Transverse colon (tissue), 4 donors: ENCODE measurements around the gene SPATA6. TPM values are rescaled to one million over a fixed set of nuclear protein-coding genes. Genes with fewer than 3 reads are reported as not detected.

Experiments
- DNase-seq: peaks from one replicate; pipeline ENCODE4 v3.0.0-alpha.2; 2019
- H3K27ac ChIP-seq, 4 donors: fragments of 200-600 bp; sonication (generic); 2 replicates each; pipeline ENCODE4 v1.5.1; 2016 to 2018; ENCODE audit warnings: inconsistent platforms in 4 of 4
- H3K27me3 ChIP-seq: fragments of 200-600 bp; sonication (generic); 2 replicates; pipeline ENCODE4 v1.5.1; 2017; ENCODE audit warnings: inconsistent platforms
- H3K36me3 ChIP-seq, 4 donors: fragments of 200-600 bp; sonication (generic); 2 replicates each; pipeline ENCODE4 v1.5.1; 2017 to 2019; ENCODE audit warnings: inconsistent platforms in 4 of 4
- H3K4me1 ChIP-seq, 4 donors: fragments of 200-600 bp; sonication (generic); 2 replicates each; pipeline ENCODE4 v1.5.1; 2017 to 2020; ENCODE audit warnings: inconsistent platforms in 4 of 4
- H3K4me3 ChIP-seq, 4 donors: fragments of 200-600 bp; sonication (generic); 1 replicate in 1 of 4; 2 replicates in 3 of 4; pipeline versions ENCODE4 v1.5.1 to v1.6.1; 2017 to 2019; ENCODE audit warnings: inconsistent platforms in 4 of 4
- H3K9me3 ChIP-seq, 2 donors: fragments of 200-600 bp; sonication (generic); 2 replicates each; pipeline ENCODE4 v1.5.1; 2017 to 2019; ENCODE audit warnings: inconsistent platforms in 2 of 2
- EP300 ChIP-seq: sonication (generic); formaldehyde crosslinking; IDR thresholded peaks from one replicate; pipeline ENCODE4 v1.6.1; 2017; ENCODE audit warnings: antibody characterized with exemption, low read depth
- POLR2A ChIP-seq: fragments of 450-650 bp; IDR thresholded peaks from one replicate; pipeline ENCODE4 v1.6.1; 2016; ENCODE audit warnings: antibody characterized with exemption, mild to moderate bottlenecking, moderate library complexity
- POLR2AphosphoS5 ChIP-seq, 3 donors: sonication (generic); formaldehyde crosslinking; IDR thresholded peaks; one replicate each; pipeline ENCODE4 v1.6.1; 2016; ENCODE audit warnings: antibody characterized with exemption in 3 of 3
- WGBS, 2 donors: methylation state at CpG; one replicate each; pipeline ENCODE4 v1.1.5; 2018; ENCODE audit warnings: low coverage in 1 of 2; 5-methylcytosine and 5-hydroxymethylcytosine counted together
- in situ Hi-C, 4 donors: fragments of 200-750 bp; cut with MboI; loops; one replicate each; pipeline versions ENCODE4 v1.15.0 to v1.15.1; 2017; ENCODE audit warnings: low sequenced_read_pairs in 3 of 4, low pct_ligation_motif_present in 1 of 4, low pct_unique_long_range_greater_than_20kb in 1 of 4
- intact Hi-C: fragments of 100-400 bp; cut with DNase I; formaldehyde crosslinking; loops from one replicate; pipeline ENCODE4 v1.15.1; 2023; ENCODE audit warnings: low total_unique reads
- total RNA-seq, 4 donors: library from RNA; depleted of rRNA; stranded (reverse); fragments of >200 nt; gene quantifications; one replicate each; pipeline ENCODE4 v1.1.0, GENCODE V29; 2016
- TF ChIP-seq, protein P1 (sequence below), 5 experiments: fragments of 200-600 bp in 3 of 5; fragments of 450-650 bp in 2 of 5; sonication (generic) in 3 of 5; IDR thresholded peaks; 1 replicate in 2 of 5; 2 replicates in 3 of 5; pipeline ENCODE4 v1.5.1; 2016 to 2017; ENCODE audit warnings: antibody characterized with exemption in 5 of 5, inconsistent platforms in 3 of 5, mild to moderate bottlenecking in 2 of 5, moderate library complexity in 1 of 5

SPATA6 gene
- total RNA-seq, 4 donors from 2014 or later = 8.2 to 16.5 (median 14.6) TPM

DNA sequence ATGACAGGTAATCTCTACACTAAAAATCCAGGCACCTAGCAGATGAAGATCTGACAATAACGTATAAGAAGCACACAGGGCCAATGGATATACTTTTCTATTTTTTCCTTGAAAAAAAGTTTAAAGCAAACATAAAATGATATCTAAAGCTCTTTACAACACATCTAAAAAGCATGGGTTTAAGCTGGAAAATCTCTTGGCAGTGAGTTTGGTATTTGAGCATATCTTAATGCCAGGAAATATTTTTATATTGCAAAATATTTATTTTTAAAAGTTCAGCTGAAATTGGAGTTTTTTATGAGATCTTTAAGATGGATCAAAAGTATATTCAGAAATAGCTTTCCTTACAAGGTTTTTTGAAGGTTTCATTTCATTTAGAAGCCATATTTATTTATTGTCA is 209.0 kb downstream of the SPATA6 start:
- 55 to 65% methylated on average over 1 of the region's 1 CpG for whole genome bisulfite sequencing, 2 donors
- Histone ChIP-seq H3K27ac (no peak overlapping the region), H3K9me3 (no peaks in the 10 kb centered on the region), H3K4me3 (no peak overlapping the region), H3K36me3 (no peaks in the 10 kb centered on the region), H3K27me3 (no peaks in the 10 kb centered on the region), H3K4me1 (no peaks in the 10 kb centered on the region)
- intact Hi-C loops = no loop called here
- in situ Hi-C loops = no loop called here
- DNase-seq = no peak
- no peak for TF ChIP-seq EP300
- TF ChIP-seq, protein P1, sequence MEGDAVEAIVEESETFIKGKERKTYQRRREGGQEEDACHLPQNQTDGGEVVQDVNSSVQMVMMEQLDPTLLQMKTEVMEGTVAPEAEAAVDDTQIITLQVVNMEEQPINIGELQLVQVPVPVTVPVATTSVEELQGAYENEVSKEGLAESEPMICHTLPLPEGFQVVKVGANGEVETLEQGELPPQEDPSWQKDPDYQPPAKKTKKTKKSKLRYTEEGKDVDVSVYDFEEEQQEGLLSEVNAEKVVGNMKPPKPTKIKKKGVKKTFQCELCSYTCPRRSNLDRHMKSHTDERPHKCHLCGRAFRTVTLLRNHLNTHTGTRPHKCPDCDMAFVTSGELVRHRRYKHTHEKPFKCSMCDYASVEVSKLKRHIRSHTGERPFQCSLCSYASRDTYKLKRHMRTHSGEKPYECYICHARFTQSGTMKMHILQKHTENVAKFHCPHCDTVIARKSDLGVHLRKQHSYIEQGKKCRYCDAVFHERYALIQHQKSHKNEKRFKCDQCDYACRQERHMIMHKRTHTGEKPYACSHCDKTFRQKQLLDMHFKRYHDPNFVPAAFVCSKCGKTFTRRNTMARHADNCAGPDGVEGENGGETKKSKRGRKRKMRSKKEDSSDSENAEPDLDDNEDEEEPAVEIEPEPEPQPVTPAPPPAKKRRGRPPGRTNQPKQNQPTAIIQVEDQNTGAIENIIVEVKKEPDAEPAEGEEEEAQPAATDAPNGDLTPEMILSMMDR (IDR thresholded peaks at IDR 0.05) = no peak
- TF ChIP-seq POLR2AphosphoS5 (IDR thresholded peaks at IDR 0.05) = no peak
- no peak for TF ChIP-seq POLR2A

DNA sequence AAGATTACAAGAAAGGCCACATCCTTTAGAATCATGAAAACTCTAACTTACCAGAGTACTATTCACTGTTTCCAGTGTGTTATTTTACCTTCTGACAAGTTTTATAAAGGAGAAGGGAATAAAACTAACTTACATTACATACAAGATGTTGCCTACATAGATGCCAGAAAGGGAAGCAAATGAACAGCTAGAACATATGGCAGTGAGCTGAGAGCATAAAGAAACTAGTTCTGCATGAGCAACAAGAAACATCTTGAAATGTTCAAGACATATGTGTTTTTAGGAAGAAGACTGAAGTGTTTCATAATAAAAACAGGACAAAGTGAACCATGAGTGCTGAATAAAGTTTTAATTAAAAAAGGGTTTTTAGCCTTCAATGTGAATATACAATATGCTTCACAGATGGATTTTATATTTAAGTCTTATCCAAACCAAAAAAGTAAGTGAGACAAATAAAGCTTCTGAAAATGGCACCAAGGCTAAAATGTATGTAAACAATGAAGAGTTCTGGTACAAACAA is 210.1 kb downstream of the SPATA6 start:
- H3K4me3 ChIP-seq = no peak overlapping the region
- TF ChIP-seq, protein P1 (IDR thresholded peaks at IDR 0.05) = no peak
- no peak for TF ChIP-seq POLR2AphosphoS5 (IDR thresholded peaks at IDR 0.05)
- TF ChIP-seq POLR2A = no peak
- TF ChIP-seq EP300 = no peak
- no peaks in the 10 kb centered on the region for H3K9me3 ChIP-seq
- no peaks in the 10 kb centered on the region for H3K27me3 ChIP-seq
- DNase-seq = no peak
- no peaks in the 10 kb centered on the region for H3K36me3 ChIP-seq
- in situ Hi-C loops = no loop called here
- no peak overlapping the region for H3K27ac ChIP-seq
- intact Hi-C loops = no loop called here
- H3K4me1 ChIP-seq = no peaks in the 10 kb centered on the region

DNA sequence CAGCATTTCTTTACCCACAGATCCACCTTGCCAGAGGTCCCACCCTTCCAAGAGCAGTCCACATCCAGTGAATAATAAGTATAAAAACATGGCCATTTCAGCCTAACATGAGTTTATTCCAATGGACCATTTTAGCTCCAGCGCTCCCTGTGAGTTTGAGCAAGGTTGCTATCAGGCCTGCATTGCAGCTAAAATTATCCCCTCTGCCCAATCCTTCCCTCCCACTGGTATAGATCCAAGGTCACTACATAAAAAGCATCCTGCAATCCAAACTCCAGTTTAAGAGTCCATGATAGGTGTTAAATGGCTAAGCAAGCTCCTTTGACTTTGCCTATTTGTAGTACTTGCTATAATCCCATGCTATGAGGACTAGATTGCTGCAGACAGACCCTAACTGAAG is 213.9 kb downstream of the SPATA6 start:
- H3K27ac ChIP-seq = no peak overlapping the region
- intact Hi-C loops = no loop called here
- TF ChIP-seq POLR2AphosphoS5 (IDR thresholded peaks at IDR 0.05) (no peak), EP300 (no peak), POLR2A (no peak)
- TF ChIP-seq, protein P1 (IDR thresholded peaks at IDR 0.05) = no peak
- H3K9me3 ChIP-seq = no peaks in the 10 kb centered on the region
- H3K4me3 ChIP-seq = no peak overlapping the region
- no peaks in the 10 kb centered on the region for H3K36me3 ChIP-seq
- WGBS, 2 donors = 90% methylated on average over 1 of the region's 1 CpG; no CpG with 5 or more reads in 1 of the 2 donors
- in situ Hi-C loops = no loop called here
- no peak for DNase-seq
- no peaks in the 10 kb centered on the region for H3K4me1 ChIP-seq
- no peaks in the 10 kb centered on the region for H3K27me3 ChIP-seq

DNA sequence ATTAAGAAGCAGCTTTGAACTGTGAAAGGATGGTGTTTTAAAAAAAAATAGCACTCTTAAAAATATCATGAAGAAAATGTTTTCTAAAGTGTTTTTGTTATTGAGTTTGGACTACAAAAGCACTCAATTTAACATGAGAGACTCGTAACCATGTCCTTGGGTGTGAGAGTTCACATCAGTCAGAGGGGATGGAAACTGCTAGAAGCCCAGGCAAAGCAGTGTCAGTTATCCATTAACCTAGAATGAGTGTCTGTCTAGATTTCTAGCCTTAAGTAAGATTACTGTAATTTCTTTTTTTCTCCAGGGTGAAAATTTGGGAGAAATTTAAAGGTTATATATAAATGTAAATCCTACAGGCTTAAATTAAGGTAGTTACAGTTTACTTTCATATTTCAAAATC is 217.8 kb downstream of the SPATA6 start:
- DNase-seq = no peak
- TF ChIP-seq, protein P1 (IDR thresholded peaks at IDR 0.05) = no peak
- TF ChIP-seq POLR2A (no peak), POLR2AphosphoS5 (IDR thresholded peaks at IDR 0.05) (no peak), EP300 (no peak)
- intact Hi-C loops (no loop called here), in situ Hi-C loops (no loop called here)
- no peak overlapping the region for H3K27ac ChIP-seq
- 54 to 62% methylated on average over 1 of the region's 1 CpG for WGBS, 2 donors
- H3K27me3 ChIP-seq = no peaks in the 10 kb centered on the region
- peaks cover 0 to 18% (median 9%) of the 10 kb centered on the region in 4 donors for H3K4me1 ChIP-seq
- no peaks in the 10 kb centered on the region for H3K9me3 ChIP-seq
- H3K4me3 ChIP-seq = no peak overlapping the region
- no peaks in the 10 kb centered on the region for H3K36me3 ChIP-seq
